Measurements from ENCODE around the gene EVC. TPM values are rescaled to one million over a fixed set of nuclear protein-coding genes. Genes with fewer than 3 reads are reported as not detected.

EVC gene
- total RNA-seq, 2 donors from 2014 or later: 18.4 to 30.0 TPM

- no peak overlapping the region for H3K4me3 ChIP-seq
- no peaks in the 10 kb centered on the region for H3K9me3 ChIP-seq
- WGBS, 2 donors: 39 to 49% methylated on average over 15 of the region's 15 CpGs
- no peak for ATAC-seq
- intact Hi-C loops (cut with DNase I): no loop called here
- no peak for TF ChIP-seq CTCF (IDR thresholded peaks at IDR 0.05)
- no peak for TF ChIP-seq POLR2A (IDR thresholded peaks at IDR 0.05)
- H3K27ac ChIP-seq: no peak overlapping the region
- DNase-seq: no peak
- H3K36me3 ChIP-seq (replicated peaks in 1 of 2; ENCODE audit: insufficient read depth in 1 of 2, low read depth in 2 of 2): no peaks in the 10 kb centered on the region
- no peaks in the 10 kb centered on the region for H3K27me3 ChIP-seq
- no peaks in the 10 kb centered on the region for H3K4me1 ChIP-seq
These were observed 152.6 kb downstream of the EVC start for GRCh38 chr4:5863461-5864113.

Other genes starting within 250 kb of the EVC start
- gene EVC2, start 2.6 kb upstream of the EVC start, total RNA-seq: 10 to 100 TPM in 1 of 2 donors, 1 to 10 TPM in 1; 8.6 to 13.2 TPM
- gene CRMP1, start 181.9 kb downstream of the EVC start, total RNA-seq: 1 to 10 TPM; 1.3 to 1.6 TPM